COR-L47 (cell line): ENCODE measurements around the gene SERTAD1.

ENCODE experiments used
- DNase-seq: peaks from one replicate; lab custom pipeline; 2025; lab: John Stamatoyannopoulos, UW

Gene SERTAD1

GRCh38 chr19:40400559-40400958, 25.2 kb downstream of the SERTAD1 start:
- DNase-seq = no peak

GRCh38 chr19:40398417-40399131, 27.2 kb downstream of the SERTAD1 start:
- DNase-seq = no peak

- DNase-seq = no peak
Measured at GRCh38 chr19:40397568-40397906, 28.3 kb downstream of the SERTAD1 start.

- DNase-seq = no peak
Measured at GRCh38 chr19:40396886-40397567, 28.8 kb downstream of the SERTAD1 start.

GRCh38 chr19:40395956-40396355, 29.8 kb downstream of the SERTAD1 start:
- DNase-seq = no peak

- no peak for DNase-seq
Measured at GRCh38 chr19:40394816-40395210, 31.0 kb downstream of the SERTAD1 start.

GRCh38 chr19:40393894-40394815, 31.6 kb downstream of the SERTAD1 start:
- DNase-seq = no peak

- DNase-seq = no peak
Measured at GRCh38 chr19:40392894-40393517, 32.8 kb downstream of the SERTAD1 start.

- no peak for DNase-seq
Measured at GRCh38 chr19:40392123-40392522, 33.7 kb downstream of the SERTAD1 start.

GRCh38 chr19:40390084-40390742, 35.6 kb downstream of the SERTAD1 start, which contains the start of gene HIPK4:
Gene HIPK4, minus strand, starts transcription at chr19:40390181. Its CDS starts 279 bp downstream, at chr19:40389902.
- no peak for DNase-seq

- DNase-seq = no peak
Measured at GRCh38 chr19:40389404-40390083, 36.2 kb downstream of the SERTAD1 start.

- no peak for DNase-seq
Measured at GRCh38 chr19:40388481-40388880, 37.3 kb downstream of the SERTAD1 start.

- no peak for DNase-seq
Measured at GRCh38 chr19:40387155-40387554, 38.6 kb downstream of the SERTAD1 start.

GRCh38 chr19:40383668-40384248, 42.0 kb downstream of the SERTAD1 start:
- no peak for DNase-seq

GRCh38 chr19:40381321-40381720, 44.5 kb downstream of the SERTAD1 start:
- no peak for DNase-seq

- no peak for DNase-seq
Measured at GRCh38 chr19:40380199-40381037, 45.4 kb downstream of the SERTAD1 start.

GRCh38 chr19:40379446-40380198, 46.2 kb downstream of the SERTAD1 start:
- no peak for DNase-seq

GRCh38 chr19:40378509-40378908, 47.3 kb downstream of the SERTAD1 start:
- no peak for DNase-seq

GRCh38 chr19:40377876-40378385, 47.9 kb downstream of the SERTAD1 start:
- DNase-seq = no peak
